CD4-positive, alpha-beta T cell (primary cell): Measurements from ENCODE around the gene WNK3. TPM values are rescaled to one million over a fixed set of nuclear protein-coding genes. Genes with fewer than 3 reads are reported as not detected.

ENCODE experiments used
- ATAC-seq: fragments of 200-7000 bp; cut with Tn5 transposase; one replicate; pipeline ENCODE4 v1.10.0; 2022; ENCODE audit warnings: mild to moderate bottlenecking; ENCODE audit not compliant: poor library complexity
- CTCF ChIA-PET: fragments of 350-600 bp; sonication (Branson Sonifier 250); formaldehyde crosslinking; loops from one replicate; lab custom pipeline; 2021; ENCODE audit warnings: antibody characterized with exemption, inconsistent platforms; lab: Charles Lee
- POLR2A ChIA-PET: fragments of 350-600 bp; sonication (Branson Sonifier 250); formaldehyde crosslinking; loops from one replicate; lab custom pipeline; 2021; ENCODE audit warnings: antibody characterized with exemption, inconsistent platforms; lab: Charles Lee
- DNase-seq, 14 experiments: peaks; one replicate each; pipeline ENCODE4 v3.0.0-alpha.2; 2013 to 2020; ENCODE audit warnings: mixed read lengths in 2 of 14
- H3K27ac ChIP-seq, 2 donors: one replicate each; pipeline versions ENCODE4 v1.5.1 to v1.7.0; 2013; ENCODE audit warnings: low read length in 2 of 2, low read depth in 1 of 2, mild to moderate bottlenecking in 1 of 2
- H3K27me3 ChIP-seq, 2 experiments: 1 replicate in 1 of 2; 2 replicates in 1 of 2; pipeline versions ENCODE4 v1.6.1 to v1.7.0; 2013; ENCODE audit warnings: low read length in 2 of 2, control low read depth in 1 of 2, mild to moderate bottlenecking in 1 of 2, moderate library complexity in 1 of 2; ENCODE audit not compliant: insufficient read depth in 2 of 2, control insufficient read depth in 1 of 2
- H3K36me3 ChIP-seq: one replicate; pipeline ENCODE4 v1.6.1; 2013; ENCODE audit warnings: low read length, control low read depth; ENCODE audit not compliant: insufficient read depth
- H3K4me1 ChIP-seq: one replicate; pipeline ENCODE4 v1.6.1; 2013; ENCODE audit warnings: low read length, control low read depth; ENCODE audit not compliant: insufficient read depth
- H3K4me3 ChIP-seq: one replicate; pipeline ENCODE4 v1.5.1; 2013; ENCODE audit warnings: mild to moderate bottlenecking, low read length, moderate library complexity
- H3K9me3 ChIP-seq, 2 experiments: 1 replicate in 1 of 2; 2 replicates in 1 of 2; pipeline versions ENCODE4 v1.6.1 to v1.7.0; 2013; ENCODE audit warnings: low read length in 2 of 2, mild to moderate bottlenecking in 2 of 2, control low read depth in 1 of 2, moderate library complexity in 1 of 2; ENCODE audit not compliant: control insufficient read depth in 1 of 2, insufficient read depth in 1 of 2
- H3K27ac Mint-ChIP-seq: one replicate; pipeline ENCODE4 v1.8.0; 2020; ENCODE audit warnings: mixed read lengths
- H3K27me3 Mint-ChIP-seq: one replicate; pipeline ENCODE4 v1.8.0; 2021; ENCODE audit warnings: mixed read lengths
- H3K36me3 Mint-ChIP-seq: one replicate; pipeline ENCODE4 v1.8.0; 2021; ENCODE audit warnings: low read depth, mixed read lengths
- H3K4me1 Mint-ChIP-seq: one replicate; pipeline ENCODE4 v1.8.0; 2021; ENCODE audit warnings: low read depth, mixed read lengths
- H3K4me3 Mint-ChIP-seq: one replicate; pipeline ENCODE4 v1.8.0; 2020; ENCODE audit warnings: mild to moderate bottlenecking, mixed read lengths
- H3K9me3 Mint-ChIP-seq: one replicate; pipeline ENCODE4 v1.8.0; 2020; ENCODE audit warnings: mixed read lengths
- CTCF ChIP-seq: fragments of 200-600 bp; IDR thresholded peaks from one replicate; pipeline ENCODE4 v1.8.0; 2022; ENCODE audit warnings: antibody characterized with exemption, mild to moderate bottlenecking
- intact Hi-C, 2 experiments: fragments of 100-400 bp; cut with DNase I in 1 of 2; cut with micrococcal nuclease in 1 of 2; formaldehyde crosslinking; loops; one replicate each; pipeline versions ENCODE4 v1.15.1 to v1.9.0; 2023 to 2025; cut with DNase I, micrococcal nuclease
- total RNA-seq, 174 experiments: library from RNA in 2 of 174; stranded (reverse) in 2 of 174; gene quantifications; one replicate each; pipeline ENCODE4 v1.2.3 and lab custom pipeline; 2021 to 2026

WNK3 gene
- total RNA-seq, 2 experiments from 2014 or later = 0.16 to 0.25 TPM

DNA sequence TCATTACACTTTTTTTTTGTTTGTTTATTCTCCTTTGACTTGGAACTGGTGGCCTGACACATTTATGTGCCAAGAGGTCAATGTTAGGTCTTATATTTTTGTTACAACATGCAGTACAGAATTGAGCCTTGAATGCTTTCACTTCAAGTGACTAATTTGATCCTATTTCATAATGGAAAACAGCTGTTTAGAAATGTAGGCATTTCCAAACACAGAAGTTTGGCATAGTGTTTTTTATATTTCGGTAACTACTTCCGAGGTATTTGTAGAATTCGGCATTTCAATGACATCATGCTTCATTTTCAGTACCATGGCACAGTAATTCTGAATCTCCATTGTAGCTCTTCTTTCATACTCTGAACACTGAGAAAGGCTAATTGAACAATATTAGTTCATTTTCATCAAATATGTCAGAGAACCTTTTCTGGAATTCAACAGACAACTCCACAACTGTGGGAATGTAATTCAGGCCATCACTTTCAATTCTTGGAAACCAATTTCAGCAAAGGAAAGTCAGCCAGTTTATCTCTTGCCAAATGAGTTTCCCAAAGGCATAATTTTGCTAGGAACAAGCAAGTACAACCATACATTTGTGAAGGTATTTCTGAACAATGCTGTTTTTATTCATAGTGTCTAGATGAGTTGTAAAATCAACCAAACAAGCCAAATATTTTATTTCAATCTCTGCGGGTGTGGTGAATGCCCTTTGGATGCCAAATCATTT is 186.2 kb downstream of the WNK3 start:
- peaks cover 13% of the 10 kb centered on the region for H3K36me3 Mint-ChIP-seq
- Histone ChIP-seq H3K36me3 (peaks cover 12% of the 10 kb centered on the region), H3K27ac (no peak overlapping the region), H3K4me1 (no peaks in the 10 kb centered on the region), H3K27me3 (no peaks in the 10 kb centered on the region), H3K9me3 (no peaks in the 10 kb centered on the region), H3K4me3 (no peak overlapping the region)
- no peaks in the 10 kb centered on the region for H3K27me3 Mint-ChIP-seq
- no peak overlapping the region for H3K4me3 Mint-ChIP-seq
- no peak for TF ChIP-seq CTCF
- peaks cover 4% of the 10 kb centered on the region for H3K4me1 Mint-ChIP-seq
- ATAC-seq (no peak), DNase-seq (no peak)
- no peak overlapping the region for H3K27ac Mint-ChIP-seq
- ChIA-PET CTCF (no interaction called here), POLR2A (interaction anchor here (1.0 kb wide), 1 partner anchor 12 kb away, joined by 3 read pairs; the partner anchor contains the start of gene FAM120C)
- intact Hi-C loops = no loop called here
- no peaks in the 10 kb centered on the region for H3K9me3 Mint-ChIP-seq

GRCh38 chrX:54171091-54171490 is 186.8 kb downstream of the WNK3 start:
- Mint-ChIP-seq H3K27ac (no peak overlapping the region), H3K36me3 (peaks cover 9% of the 10 kb centered on the region), H3K9me3 (no peaks in the 10 kb centered on the region), H3K27me3 (no peaks in the 10 kb centered on the region), H3K4me3 (no peak overlapping the region), H3K4me1 (no peaks in the 10 kb centered on the region)
- H3K9me3 ChIP-seq = no peaks in the 10 kb centered on the region
- POLR2A ChIA-PET = no interaction called here
- H3K4me1 ChIP-seq = no peaks in the 10 kb centered on the region
- CTCF ChIA-PET = interaction anchor here (0.6 kb wide), 1 partner anchor 464 kb away, joined by 3 read pairs; no protein-coding TSS in a partner anchor
- ATAC-seq (no peak), DNase-seq (no peak)
- H3K27me3 ChIP-seq = no peaks in the 10 kb centered on the region
- intact Hi-C loops = no loop called here
- H3K27ac ChIP-seq = no peak overlapping the region
- peaks cover 12% of the 10 kb centered on the region for H3K36me3 ChIP-seq
- TF ChIP-seq CTCF = no peak
- H3K4me3 ChIP-seq = no peak overlapping the region

DNA sequence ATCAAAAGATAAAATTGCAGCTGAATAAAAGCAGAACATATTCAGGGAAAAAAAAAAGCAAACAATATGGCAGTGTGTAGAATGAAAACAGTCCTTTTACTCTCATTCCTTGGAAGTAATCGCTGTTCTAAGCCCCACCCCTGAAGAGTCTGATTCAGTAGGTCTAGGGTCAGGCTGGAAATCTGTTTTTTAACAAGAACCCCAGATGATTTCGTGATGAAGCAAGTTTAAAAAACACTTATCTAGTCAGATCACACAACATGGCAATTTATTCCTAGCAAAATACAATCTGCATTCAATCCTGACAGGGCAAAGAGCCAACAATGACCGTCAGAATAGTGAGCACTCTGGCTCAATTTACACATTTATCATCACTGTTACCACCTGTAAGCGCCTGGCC is 190.9 kb downstream of the WNK3 start:
- H3K4me1 Mint-ChIP-seq = no peaks in the 10 kb centered on the region

More for the DNA sequence above, 190.9 kb downstream of the WNK3 start:
- ChIA-PET POLR2A (no interaction called here), CTCF (no interaction called here)
- Histone ChIP-seq H3K9me3 (no peaks in the 10 kb centered on the region), H3K4me1 (no peaks in the 10 kb centered on the region), H3K27ac (no peak overlapping the region), H3K4me3 (no peak overlapping the region), H3K27me3 (no peaks in the 10 kb centered on the region), H3K36me3 (no peaks in the 10 kb centered on the region)
- H3K27ac Mint-ChIP-seq = no peak overlapping the region
- no peaks in the 10 kb centered on the region for H3K27me3 Mint-ChIP-seq
- no peak for DNase-seq
- no peaks in the 10 kb centered on the region for H3K36me3 Mint-ChIP-seq
- no peaks in the 10 kb centered on the region for H3K9me3 Mint-ChIP-seq
- no peak for TF ChIP-seq CTCF
- no peak overlapping the region for H3K4me3 Mint-ChIP-seq
- intact Hi-C loops = no loop called here
- ATAC-seq = no peak
